Lung microvascular endothelial cell (primary cell): ENCODE results near the gene UGT1A6. TPM values are rescaled to one million over a fixed set of nuclear protein-coding genes. Genes with fewer than 3 reads are reported as not detected.

ENCODE experiments used
- DNase-seq, 2 donors: peaks; one replicate each; pipeline versions ENCODE4 v3.0.0 to v3.0.0-alpha.2; 2010; ENCODE audit warnings: low read depth in 2 of 2
- total RNA-seq: library from RNA; depleted of rRNA; stranded (reverse); fragments of >200 nt; gene quantifications from 2 replicates; pipeline ENCODE4 v1.2.1, GENCODE V29; 2014

Gene UGT1A6
- total RNA-seq, 1 donor from 2014 or later = not detected

- no peak for DNase-seq
Measured at GRCh38 chr2:233800208-233800607, 107.5 kb downstream of the UGT1A6 start.

GRCh38 chr2:233801357-233802131, 108.9 kb downstream of the UGT1A6 start:
- no peak for DNase-seq

- no peak for DNase-seq
Measured at GRCh38 chr2:233802132-233802815, 109.6 kb downstream of the UGT1A6 start.

DNA sequence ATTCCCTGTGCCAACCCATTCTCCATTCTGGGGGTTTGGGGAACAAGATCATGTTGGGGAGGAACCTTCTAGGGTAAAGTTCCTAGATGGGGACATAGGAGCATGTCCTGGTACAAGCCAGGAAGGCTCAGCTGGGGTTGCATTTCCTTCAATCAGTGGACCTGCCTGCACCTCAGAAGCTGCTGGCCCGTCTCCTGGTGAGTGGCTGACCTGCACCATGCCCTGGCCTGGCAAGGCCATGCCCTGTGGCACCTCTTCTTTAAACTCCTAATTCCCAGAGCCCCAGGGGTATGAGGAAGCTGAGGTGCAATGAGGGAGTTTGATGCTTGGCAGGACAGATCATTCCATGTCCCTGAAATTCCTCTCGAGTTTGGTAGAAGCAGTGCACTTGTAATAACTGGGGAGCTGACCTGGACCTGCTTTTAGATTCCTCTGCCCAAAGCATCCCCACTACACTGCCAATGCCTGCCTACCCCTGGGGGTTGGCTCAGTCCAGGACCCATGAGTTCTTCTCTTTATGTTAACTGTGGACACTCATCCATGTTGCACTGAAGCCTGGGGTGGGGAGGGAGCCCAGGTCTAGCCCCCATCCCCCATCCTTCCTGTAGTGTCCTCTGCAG, 110.7 kb downstream of the UGT1A6 start:
- no peak for DNase-seq

- DNase-seq = no peak
Measured at GRCh38 chr2:233803994-233804393, 111.3 kb downstream of the UGT1A6 start.

- DNase-seq = no peak
Measured at GRCh38 chr2:233807215-233807865, 114.7 kb downstream of the UGT1A6 start.

GRCh38 chr2:233807966-233808935, 115.6 kb downstream of the UGT1A6 start:
- no peak for DNase-seq

DNA sequence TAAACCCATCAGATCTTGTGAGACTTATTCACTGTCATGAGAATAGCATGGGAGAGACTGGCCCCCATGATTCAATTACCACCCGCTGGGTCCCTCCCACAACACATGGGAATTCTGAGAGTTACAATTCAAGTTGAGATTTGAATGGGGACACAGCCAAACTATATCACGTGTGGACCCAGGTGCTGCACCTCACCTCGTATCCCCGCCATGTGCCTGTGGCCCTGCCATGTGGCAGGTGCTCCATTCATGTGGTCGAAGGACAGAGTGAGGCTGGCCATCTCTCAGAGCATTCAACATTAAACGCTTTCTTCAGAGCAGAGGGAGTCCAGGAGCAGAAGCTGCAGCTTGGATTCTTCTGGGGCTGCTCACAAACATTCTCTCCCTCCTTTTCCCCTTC, 117.7 kb downstream of the UGT1A6 start:
- DNase-seq = no peak

- DNase-seq = no peak
Measured at GRCh38 chr2:233811087-233811486, 118.4 kb downstream of the UGT1A6 start.

- DNase-seq = no peak
Measured at GRCh38 chr2:233811732-233812131, 119.0 kb downstream of the UGT1A6 start.

DNA sequence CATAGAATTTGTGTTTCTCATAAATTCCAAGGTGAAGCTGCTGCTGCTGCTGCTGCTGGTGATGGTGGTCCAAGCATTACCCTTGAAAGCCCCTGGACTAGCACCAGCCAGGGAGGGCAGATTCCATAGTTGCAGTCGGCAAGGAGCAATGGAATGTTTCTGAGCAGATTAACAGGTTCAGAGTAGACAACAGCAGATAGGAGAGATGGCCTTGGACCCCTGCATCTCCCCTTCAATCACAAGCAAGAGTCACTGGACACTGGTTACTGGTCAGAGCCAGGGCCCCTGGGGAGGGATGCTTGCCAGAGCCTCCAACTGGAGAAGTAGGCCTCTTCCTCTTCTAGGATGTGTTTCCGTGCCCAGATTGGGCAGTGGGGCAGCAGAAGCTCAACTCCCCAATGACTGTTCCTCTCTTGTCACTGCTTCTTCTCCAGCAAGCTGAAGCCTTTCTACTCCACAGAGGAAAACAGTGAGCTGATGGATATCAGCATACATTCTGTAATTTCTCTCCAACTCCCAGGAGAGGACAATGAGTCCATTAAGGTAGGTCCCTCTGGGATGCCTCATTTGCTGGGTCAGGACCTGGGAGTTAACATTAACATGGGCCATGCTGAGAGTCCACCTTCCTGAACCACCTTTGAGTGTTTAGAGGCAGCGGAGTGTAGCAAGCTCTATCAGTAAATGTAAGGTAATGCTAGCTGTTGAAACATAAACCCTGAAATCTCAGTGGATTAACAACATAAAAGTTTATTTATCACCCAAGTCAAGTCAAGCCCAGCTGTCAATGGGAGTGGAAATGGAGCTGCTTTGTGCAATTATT, 120.8 kb downstream of the UGT1A6 start:
- DNase-seq = no peak

- DNase-seq = no peak
Measured at GRCh38 chr2:233814056-233814835, 121.6 kb downstream of the UGT1A6 start.

DNA sequence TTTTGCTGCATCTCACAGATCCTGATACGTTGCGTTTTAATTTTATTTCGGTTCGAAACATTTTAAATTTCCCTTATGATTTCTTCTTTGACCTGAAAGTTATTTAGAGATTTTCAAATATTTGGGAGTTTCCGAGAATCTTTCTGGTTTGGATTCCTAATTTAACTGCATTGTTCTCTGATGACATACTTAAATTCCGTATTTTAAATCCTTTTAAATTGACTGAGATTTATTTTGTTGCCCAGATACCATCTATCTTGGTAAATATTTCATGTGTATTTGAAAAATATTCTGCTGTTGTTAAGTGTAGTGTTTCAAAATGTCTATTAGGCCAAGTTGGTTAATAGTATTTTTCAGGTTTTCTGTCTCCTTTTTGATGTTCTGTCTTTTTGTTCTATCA, 123.2 kb downstream of the UGT1A6 start:
- DNase-seq = no peak

GRCh38 chr2:233816334-233816733, 123.6 kb downstream of the UGT1A6 start:
- no peak for DNase-seq

DNA sequence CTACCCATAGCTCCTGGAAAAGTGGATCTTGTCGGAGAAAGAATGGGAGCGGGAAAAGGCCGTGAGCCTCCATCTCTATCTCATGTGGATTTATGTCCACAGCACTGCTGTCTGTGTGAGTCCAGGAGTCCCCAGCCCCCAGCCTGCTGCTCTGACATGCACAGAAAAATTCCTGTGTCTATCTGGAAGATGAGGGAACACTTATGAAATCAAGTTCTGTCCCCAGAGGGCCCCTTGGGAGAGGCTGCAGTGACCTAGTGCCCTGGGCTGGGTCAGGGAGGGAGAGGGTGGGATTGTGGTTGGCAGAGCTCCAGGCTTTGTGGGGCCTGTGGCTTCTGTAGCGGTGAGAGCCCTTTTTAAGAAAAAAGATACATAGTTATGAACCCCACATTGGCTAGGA, 124.1 kb downstream of the UGT1A6 start:
- no peak for DNase-seq

DNA sequence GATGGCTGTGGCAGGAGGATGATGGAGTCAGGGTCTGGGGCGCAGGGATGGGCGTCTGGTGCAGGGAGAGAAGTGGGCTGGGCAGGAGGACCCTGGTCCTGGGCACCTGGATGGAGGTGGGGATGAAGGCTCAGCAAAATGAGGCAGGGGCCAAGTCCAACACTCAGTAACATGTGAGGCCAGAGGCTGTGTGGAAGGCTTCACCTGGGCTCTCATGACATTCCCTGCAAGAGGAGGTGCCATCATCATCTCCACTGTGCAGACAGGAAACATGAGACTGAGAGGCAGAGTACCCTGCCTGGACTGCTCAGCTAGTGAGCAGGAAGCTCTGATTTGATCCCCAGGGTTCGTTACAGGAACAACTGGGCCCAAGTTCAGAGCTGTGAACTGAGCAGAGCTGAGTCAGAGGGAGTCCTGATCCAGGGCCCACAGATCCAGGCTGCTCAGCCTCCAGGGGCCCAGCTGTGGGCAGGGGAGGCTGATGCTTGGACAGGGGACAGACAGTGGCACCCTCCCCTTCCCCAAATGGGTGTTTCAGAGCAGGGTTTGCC, 124.7 kb downstream of the UGT1A6 start:
- no peak for DNase-seq

DNA sequence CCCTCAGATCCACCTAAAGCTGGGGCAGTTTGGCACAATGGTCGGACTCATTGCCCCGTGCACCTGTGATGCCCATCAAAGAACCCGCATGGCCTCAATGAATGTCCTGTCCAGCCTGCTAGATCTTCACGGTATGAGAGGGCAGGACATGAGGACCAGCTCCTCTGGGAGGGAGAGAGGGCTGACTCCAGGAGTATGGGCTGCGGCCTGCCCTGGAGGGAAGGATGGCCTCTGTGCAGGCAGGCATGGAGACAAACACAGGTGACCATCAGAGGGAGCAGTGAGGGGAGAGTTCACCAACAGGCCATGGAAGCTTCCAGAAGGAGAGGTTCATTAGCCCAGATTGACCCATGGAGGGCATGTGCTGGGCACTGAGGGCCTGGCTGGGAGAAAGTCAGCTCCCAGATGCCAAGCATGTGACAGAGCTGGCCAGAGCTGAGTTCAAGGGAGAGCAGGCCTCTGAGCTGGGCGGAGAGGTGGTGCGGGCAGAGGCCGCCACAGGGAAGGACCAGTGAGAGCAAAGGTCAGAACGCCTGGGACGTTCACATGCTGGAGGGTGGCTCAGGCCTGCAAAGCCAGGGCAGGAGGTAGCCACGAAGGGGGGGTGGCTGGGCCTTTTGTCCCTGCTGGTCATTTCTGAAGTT, 125.4 kb downstream of the UGT1A6 start:
- no peak for DNase-seq
